Measurements from ENCODE around the gene TMEM131. TPM values are rescaled to one million over a fixed set of nuclear protein-coding genes. Genes with fewer than 3 reads are reported as not detected.

The TMEM131 gene
- total and polyA plus RNA-seq, 7 donors: 4.8 to 37.5 (median 24.3) TPM

DNA sequence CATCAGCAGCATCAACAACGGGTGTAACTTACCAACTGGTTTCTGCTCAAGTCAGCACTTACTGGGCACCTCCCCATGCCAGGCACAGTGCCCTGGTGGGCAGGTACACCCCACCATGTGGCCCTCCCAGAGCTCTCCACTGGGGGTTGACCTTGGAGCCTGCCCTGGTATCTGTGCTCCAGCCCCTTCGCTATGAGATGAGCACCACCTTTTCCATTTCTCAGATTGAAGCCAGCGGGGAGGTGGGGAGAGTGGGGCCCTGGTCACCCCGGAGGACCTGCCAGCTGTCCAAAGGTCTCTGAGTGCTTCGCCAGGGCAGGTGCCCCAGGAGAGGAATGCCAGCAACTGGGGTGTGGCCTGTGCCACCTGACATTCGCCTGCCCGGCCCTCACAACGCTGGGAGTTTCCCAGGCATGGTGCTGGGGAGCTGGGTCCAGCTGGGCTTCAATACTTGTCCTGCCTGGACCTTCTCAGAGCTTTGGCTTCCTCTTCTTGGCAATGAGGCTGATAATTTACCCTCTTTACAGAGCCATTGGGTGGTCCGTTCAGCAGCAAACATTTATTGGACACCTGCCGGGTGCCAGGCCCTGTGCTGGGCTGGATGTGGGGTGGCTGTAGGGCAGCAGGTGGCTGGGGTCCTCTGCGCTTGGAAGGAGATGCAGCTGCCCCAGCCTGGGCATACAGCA lies 288.2 kb downstream of the TMEM131 start:
- Histone ChIP-seq H3K36me3 (no peaks in the 10 kb centered on the region), H3K4me3 (no peak overlapping the region), H3K27ac (no peak overlapping the region), H3K9me3 (no peaks in the 10 kb centered on the region), H3K4me1 (no peaks in the 10 kb centered on the region), H3K27me3 (no peaks in the 10 kb centered on the region)
- TF ChIP-seq EP300 (IDR thresholded peaks at IDR 0.05): no peak
- TF ChIP-seq POLR2A (IDR thresholded peaks at IDR 0.05): no peak
- TF ChIP-seq, protein P1, sequence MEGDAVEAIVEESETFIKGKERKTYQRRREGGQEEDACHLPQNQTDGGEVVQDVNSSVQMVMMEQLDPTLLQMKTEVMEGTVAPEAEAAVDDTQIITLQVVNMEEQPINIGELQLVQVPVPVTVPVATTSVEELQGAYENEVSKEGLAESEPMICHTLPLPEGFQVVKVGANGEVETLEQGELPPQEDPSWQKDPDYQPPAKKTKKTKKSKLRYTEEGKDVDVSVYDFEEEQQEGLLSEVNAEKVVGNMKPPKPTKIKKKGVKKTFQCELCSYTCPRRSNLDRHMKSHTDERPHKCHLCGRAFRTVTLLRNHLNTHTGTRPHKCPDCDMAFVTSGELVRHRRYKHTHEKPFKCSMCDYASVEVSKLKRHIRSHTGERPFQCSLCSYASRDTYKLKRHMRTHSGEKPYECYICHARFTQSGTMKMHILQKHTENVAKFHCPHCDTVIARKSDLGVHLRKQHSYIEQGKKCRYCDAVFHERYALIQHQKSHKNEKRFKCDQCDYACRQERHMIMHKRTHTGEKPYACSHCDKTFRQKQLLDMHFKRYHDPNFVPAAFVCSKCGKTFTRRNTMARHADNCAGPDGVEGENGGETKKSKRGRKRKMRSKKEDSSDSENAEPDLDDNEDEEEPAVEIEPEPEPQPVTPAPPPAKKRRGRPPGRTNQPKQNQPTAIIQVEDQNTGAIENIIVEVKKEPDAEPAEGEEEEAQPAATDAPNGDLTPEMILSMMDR (IDR thresholded peaks at IDR 0.05): no peak
- no peak for TF ChIP-seq POLR2AphosphoS5 (IDR thresholded peaks at IDR 0.05)
- 37 to 73% methylated on average over 11 of the region's 11 CpGs for WGBS, 2 donors
- peak; percentile 56 for DNase-seq
- intact Hi-C loops (cut with DNase I): no loop called here

- TF ChIP-seq, protein P1 (IDR thresholded peaks at IDR 0.05): no peak
- TF ChIP-seq POLR2AphosphoS5 (IDR thresholded peaks at IDR 0.05): no peak
- TF ChIP-seq EP300 (IDR thresholded peaks at IDR 0.05): no peak
- no peak for TF ChIP-seq POLR2A (IDR thresholded peaks at IDR 0.05)
- H3K27me3 ChIP-seq: no peaks in the 10 kb centered on the region
- no peak for DNase-seq
- WGBS, 2 donors: 82 to 85% methylated on average over 11 of the region's 11 CpGs
- intact Hi-C loops (cut with DNase I): no loop called here
- no peaks in the 10 kb centered on the region for H3K9me3 ChIP-seq
- no peak overlapping the region for H3K27ac ChIP-seq
- no peaks in the 10 kb centered on the region for H3K36me3 ChIP-seq
- H3K4me1 ChIP-seq: no peaks in the 10 kb centered on the region
- H3K4me3 ChIP-seq: no peak overlapping the region
These were observed 288.9 kb downstream of the TMEM131 start for GRCh38 chr2:97706708-97707345.

Small RNA genes lying within 50 kb of the gene (small RNA-seq; reads per million reads assigned to genes)
- 0 reads per million in 3 donors for gene HMGN1P36
- gene RNU7-96P: 0 reads per million in 3 donors

Other genes starting within 250 kb of the TMEM131 start
- gene VWA3B, start 91.2 kb upstream of the TMEM131 start, total RNA-seq: under 1 TPM in 1 of 4 donors, not detected in 3; 0.55 TPM
- 1 to 10 TPM; 1.2 to 1.4 (median 1.2) TPM for gene VWA3B, start 91.2 kb upstream of the TMEM131 start, polyA plus RNA-seq

All from sigmoid colon (tissue), 7 donors.